ENCODE results near the gene DNAJB2.

- TF ChIP-seq, protein P1, sequence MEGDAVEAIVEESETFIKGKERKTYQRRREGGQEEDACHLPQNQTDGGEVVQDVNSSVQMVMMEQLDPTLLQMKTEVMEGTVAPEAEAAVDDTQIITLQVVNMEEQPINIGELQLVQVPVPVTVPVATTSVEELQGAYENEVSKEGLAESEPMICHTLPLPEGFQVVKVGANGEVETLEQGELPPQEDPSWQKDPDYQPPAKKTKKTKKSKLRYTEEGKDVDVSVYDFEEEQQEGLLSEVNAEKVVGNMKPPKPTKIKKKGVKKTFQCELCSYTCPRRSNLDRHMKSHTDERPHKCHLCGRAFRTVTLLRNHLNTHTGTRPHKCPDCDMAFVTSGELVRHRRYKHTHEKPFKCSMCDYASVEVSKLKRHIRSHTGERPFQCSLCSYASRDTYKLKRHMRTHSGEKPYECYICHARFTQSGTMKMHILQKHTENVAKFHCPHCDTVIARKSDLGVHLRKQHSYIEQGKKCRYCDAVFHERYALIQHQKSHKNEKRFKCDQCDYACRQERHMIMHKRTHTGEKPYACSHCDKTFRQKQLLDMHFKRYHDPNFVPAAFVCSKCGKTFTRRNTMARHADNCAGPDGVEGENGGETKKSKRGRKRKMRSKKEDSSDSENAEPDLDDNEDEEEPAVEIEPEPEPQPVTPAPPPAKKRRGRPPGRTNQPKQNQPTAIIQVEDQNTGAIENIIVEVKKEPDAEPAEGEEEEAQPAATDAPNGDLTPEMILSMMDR (IDR thresholded peaks at IDR 0.05; ENCODE audit: low read depth, low read length, missing input control) = no peak
- TF ChIP-seq TAF1 (conservative IDR thresholded peaks at IDR 0.05) = no peak
- TF ChIP-seq, protein P2, sequence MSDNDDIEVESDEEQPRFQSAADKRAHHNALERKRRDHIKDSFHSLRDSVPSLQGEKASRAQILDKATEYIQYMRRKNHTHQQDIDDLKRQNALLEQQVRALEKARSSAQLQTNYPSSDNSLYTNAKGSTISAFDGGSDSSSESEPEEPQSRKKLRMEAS (IDR thresholded peaks at IDR 0.05) = peak; percentile 55
- TF ChIP-seq, protein P3, sequence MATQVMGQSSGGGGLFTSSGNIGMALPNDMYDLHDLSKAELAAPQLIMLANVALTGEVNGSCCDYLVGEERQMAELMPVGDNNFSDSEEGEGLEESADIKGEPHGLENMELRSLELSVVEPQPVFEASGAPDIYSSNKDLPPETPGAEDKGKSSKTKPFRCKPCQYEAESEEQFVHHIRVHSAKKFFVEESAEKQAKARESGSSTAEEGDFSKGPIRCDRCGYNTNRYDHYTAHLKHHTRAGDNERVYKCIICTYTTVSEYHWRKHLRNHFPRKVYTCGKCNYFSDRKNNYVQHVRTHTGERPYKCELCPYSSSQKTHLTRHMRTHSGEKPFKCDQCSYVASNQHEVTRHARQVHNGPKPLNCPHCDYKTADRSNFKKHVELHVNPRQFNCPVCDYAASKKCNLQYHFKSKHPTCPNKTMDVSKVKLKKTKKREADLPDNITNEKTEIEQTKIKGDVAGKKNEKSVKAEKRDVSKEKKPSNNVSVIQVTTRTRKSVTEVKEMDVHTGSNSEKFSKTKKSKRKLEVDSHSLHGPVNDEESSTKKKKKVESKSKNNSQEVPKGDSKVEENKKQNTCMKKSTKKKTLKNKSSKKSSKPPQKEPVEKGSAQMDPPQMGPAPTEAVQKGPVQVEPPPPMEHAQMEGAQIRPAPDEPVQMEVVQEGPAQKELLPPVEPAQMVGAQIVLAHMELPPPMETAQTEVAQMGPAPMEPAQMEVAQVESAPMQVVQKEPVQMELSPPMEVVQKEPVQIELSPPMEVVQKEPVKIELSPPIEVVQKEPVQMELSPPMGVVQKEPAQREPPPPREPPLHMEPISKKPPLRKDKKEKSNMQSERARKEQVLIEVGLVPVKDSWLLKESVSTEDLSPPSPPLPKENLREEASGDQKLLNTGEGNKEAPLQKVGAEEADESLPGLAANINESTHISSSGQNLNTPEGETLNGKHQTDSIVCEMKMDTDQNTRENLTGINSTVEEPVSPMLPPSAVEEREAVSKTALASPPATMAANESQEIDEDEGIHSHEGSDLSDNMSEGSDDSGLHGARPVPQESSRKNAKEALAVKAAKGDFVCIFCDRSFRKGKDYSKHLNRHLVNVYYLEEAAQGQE (IDR thresholded peaks at IDR 0.05) = peak; percentile 62
Measured at GRCh38 chr2:219245148-219245898, 33.8 kb upstream of the DNAJB2 start, which contains the start of the genes GLB1L and STK16.
